Measurements from ENCODE around the gene GRPEL2. TPM values are rescaled to one million over a fixed set of nuclear protein-coding genes. Genes with fewer than 3 reads are reported as not detected.

Gene GRPEL2
- polyA plus RNA-seq, 4 donors, result 14.5 to 22.3 (median 20.7) TPM

DNA sequence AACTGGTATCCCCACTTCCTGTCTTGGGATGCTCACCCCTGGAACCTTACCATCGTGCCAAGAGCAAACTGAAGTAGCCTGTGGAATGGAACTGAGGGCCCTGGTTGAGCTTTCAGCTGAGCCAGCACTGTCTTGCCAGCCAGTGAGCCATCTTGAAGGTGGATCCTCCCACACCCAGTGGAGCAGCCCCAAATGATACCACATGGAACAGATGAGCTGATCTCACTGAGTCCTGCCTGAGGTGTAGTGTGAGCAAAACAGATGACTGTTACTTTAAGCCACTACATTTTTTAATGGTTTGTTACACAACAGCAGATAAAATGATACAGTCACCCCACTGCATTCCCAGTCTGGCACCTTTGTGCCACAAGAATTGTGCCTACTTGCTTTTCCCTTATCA lies 10.4 kb downstream of the GRPEL2 start:
- DNase-seq (ENCODE audit: low read depth in 4 of 4, low spot score in 3 of 4), result no peak

DNA sequence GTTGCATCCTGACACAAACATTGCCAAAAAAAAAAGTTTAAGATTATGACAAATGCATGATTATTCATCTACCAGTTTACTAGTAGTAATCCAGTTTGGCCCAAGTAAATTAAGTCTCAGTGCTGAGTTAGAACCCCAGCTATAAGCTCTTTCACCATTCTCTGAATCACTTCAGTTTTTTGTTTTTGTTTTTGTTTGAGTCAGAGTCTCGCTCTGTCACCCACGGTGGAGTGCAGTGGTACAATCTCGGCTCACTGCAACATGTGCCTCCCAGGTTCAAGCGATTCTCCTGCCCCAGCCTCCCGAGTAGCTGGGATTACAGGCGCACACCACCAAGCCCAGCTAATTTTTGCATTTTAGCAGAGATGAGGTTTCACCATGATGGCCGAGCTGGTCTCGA lies 11.1 kb downstream of the GRPEL2 start:
- DNase-seq (ENCODE audit: low read depth in 4 of 4, low spot score in 3 of 4), result no peak

DNA sequence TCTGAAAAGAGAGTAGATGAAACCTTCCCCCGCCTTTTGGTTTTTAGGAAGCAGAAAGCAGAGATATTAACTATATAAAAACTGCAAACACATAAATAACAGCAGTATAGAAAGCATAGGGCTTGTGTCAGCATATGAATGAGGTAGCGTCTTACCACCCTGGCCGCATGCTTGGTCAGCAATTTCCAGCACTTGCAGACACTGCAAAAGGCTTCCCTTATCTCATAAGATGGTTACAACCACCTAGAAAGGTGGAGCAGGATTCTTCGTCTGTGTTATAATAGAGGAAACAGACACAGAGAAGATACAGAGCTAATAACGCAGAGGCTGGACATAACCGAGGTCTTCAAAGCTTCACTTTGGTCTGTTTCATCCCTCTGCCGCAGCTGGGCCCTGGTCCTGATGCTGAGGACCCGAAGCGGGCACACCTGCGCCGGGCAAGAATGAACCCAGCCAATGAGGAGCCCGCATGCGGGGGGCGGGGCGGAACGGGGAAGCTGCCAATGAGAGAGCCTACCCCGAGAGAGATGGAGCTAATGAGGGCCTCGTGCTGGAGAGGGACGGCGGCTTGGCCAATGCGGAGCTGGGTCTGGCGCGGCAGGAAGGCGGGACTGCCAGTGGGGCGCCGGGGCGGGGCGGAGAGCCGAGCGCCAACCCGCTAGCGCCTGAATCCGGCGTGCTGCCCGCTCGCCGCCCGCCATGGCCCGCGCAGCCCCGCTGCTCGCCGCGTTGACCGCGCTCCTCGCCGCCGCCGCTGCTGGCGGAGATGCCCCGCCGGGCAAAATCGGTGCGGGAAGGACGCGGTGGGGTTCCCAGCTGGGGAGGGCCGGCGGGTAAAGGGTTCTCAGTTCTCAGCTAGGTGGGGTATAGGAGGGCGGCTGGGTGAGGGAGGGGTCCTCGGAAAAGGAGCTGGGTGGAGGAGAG lies 12.3 kb downstream of the GRPEL2 start, which contains the start of gene PCYOX1L:
PCYOX1L (plus strand) TSS at position 677 of the 924 bp plus-strand sequence; CDS start at position 700, 23 bp downstream.
- DNase-seq (ENCODE audit: low read depth in 4 of 4, low spot score in 3 of 4), result peak; percentile 81 to 88 (median 82)

DNA sequence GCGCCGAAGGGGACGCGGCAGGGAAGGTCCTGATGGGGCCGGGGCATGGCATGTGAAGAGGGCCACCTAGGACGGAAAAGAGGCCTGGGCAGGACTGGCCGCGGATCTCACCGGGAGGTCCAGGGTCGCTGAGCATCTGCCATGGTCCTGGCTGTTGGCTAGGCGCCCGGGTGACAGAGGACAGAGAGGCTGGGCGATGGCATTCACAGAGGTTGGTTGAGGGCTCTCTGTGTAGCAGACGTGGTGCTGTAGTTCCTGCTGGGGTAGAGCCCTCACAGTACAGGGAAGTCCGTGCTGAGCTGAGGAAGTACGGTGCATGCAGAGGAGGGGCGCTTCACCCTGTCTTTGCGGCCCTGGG lies 13.0 kb downstream of the GRPEL2 start:
- DNase-seq (ENCODE audit: low read depth in 4 of 4, low spot score in 3 of 4), result no peak

DNA sequence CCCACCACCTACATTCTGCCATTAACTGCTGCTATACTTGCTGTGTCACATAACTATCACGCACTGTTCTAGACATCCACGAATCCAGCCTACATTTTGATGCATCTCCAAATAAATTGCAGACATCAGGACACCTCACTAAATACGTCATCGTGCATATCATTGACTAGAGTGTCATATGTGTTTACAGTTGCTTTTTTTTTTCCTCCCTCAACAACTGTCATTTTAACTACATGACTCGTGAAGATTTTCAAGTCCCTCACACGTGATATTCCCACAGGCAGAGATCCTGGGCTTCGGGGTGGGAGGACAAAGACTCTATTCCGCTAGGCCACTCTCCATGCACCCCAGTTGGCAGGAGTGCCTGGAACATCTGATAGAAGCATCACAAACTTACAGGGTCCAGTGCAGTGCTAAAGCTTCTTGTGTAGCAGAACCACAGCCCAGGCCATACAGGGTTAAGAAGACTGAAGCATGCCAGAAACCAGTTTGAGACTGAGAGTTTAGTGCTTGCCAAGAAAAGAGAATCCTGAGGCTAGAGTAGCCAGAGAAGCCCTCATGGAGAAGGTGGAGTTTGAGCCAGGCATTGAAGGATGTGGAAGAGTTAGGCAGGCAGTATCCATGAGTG lies 13.7 kb downstream of the GRPEL2 start:
- DNase-seq (ENCODE audit: low read depth in 4 of 4, low spot score in 3 of 4), result no peak

DNA sequence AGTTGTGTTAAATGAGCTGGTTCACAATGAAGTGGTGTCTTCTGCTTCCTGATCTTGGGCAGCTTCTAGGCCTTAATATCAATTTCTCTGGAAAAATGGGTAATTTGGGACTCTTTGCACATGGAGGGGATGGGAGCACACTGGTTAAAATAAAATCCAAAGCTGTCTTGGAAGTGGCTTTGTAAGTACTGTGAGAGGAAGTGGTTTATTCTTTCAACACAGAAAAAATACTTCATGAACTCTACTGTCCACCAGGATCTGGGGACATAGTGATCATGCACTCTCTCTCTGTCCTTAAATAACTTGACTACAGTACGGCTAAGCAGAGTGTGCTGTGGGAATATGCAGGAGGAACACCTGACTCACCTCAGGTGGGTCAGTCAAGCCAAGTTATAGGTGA lies 15.0 kb downstream of the GRPEL2 start:
- DNase-seq (ENCODE audit: low read depth in 4 of 4, low spot score in 3 of 4), result no peak

DNA sequence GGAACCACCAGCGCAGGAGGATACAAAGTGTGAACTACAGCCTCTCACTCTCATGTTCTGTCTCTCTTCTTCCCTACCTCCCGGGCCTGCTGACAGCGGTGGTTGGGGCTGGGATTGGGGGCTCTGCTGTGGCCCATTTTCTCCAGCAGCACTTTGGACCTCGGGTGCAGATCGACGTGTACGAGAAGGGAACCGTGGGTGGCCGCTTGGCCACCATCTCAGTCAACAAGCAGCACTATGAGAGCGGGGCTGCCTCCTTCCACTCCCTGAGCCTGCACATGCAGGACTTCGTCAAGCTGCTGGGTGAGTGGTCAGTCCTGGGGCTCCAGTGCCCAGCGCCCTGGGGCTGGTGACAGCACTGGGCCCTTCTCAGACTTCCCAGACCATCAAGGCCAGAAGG lies 17.2 kb downstream of the GRPEL2 start:
- DNase-seq (ENCODE audit: low read depth in 4 of 4, low spot score in 3 of 4), result no peak

DNA sequence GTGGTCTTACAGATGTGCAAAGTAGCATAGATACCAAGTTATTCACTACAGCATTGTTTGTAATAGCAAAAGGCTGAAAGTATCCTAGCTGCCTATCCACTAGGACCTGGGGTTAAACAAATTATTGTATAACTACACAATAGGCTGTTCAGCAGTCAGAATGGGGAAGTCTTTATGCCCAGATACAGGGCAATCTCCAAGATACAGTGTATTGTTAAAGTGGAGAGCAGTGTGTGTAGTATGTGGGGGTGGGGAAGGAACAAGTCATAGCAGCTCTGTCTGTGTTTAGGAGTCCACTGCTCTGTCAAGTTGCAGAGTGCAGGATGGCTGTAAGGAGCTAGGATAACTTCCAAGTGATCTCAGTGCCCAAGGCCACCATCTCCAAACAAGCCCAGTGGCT lies 18.1 kb downstream of the GRPEL2 start:
- DNase-seq (ENCODE audit: low read depth in 4 of 4, low spot score in 3 of 4), result no peak

DNA sequence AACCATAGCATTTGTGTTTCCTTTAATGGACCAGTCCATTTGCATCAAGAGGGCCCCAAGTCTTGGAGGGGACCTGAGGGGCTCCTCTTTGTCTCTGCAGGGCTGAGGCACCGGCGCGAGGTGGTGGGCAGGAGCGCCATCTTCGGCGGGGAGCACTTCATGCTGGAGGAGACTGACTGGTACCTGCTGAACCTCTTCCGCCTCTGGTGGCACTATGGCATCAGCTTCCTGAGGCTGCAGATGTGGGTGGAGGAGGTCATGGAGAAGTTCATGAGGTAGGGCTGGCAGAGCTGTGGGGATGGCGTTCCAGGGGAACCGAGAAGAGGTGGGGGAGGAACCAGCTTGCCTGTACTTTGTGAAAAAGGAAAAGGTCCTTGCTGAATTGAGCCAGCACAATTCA lies 18.6 kb downstream of the GRPEL2 start:
- DNase-seq (ENCODE audit: low read depth in 4 of 4, low spot score in 3 of 4), result no peak

DNA sequence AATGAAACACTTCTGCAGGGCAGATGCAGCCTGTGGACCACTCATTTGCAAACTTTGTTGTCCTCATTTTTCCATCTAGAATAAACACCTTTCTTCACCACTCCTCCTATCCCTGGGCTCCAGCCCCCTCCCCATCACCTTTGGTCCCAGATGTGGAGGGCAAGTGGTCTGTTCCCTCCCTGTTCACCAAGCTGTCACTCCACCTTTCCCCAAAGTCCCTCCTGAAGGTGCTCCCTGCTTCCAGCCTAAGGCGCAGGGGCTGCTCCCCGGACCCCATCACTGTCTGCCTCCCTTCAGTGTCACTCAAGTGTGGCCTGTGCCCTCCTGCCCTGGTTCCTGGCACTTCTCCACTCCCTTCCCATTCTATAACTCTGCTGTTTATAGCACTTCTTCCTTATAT lies 19.4 kb downstream of the GRPEL2 start:
- DNase-seq (ENCODE audit: low read depth in 4 of 4, low spot score in 3 of 4), result no peak

DNA sequence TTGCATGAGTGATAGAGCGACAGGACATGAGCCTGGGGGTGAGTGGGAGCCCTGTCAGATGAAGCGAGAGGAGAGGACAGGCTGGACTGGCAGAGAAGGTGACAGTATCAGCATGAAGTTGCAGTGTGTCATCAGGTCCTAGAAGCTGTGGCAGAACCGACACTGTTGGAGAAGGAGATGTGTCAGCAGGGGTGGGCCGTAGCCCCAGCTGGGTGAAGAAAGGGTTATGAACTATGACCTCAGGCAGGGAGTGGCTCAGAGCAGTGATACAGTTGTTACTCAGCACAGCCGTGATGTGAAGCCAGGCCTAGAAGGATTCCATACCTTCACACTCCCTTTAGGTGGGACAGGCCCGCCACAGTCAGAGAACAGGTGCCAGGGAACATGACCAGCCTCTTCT lies 20.1 kb downstream of the GRPEL2 start:
- no peak for DNase-seq (ENCODE audit: low read depth in 4 of 4, low spot score in 3 of 4)

DNA sequence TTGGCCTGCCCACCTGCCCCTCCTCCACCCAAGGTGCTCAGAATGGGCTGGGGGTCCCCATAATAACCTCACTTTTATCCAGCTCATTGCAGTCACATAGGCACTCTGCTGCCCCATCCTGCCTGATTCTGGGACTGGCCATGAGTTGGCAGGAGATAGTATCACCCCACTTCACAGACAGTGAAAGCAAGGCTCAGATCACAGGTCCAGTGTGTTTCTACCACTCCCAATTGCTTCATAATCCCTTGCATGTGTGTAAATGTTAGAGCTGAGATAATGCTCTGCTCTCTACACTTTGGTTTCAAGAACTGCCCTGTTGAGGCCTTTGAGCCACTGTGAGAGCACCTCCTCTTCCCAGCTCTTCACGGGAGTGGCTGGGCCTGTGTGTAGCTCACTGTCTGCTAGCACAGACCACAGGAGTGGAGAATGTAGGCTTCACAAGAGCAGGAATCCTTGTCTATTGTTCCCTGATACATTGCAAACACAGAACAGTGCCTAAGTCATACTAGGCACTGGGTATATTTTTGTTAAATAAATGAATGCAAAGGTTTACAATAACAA lies 20.9 kb downstream of the GRPEL2 start:
- no peak for DNase-seq (ENCODE audit: low read depth in 4 of 4, low spot score in 3 of 4)

DNA sequence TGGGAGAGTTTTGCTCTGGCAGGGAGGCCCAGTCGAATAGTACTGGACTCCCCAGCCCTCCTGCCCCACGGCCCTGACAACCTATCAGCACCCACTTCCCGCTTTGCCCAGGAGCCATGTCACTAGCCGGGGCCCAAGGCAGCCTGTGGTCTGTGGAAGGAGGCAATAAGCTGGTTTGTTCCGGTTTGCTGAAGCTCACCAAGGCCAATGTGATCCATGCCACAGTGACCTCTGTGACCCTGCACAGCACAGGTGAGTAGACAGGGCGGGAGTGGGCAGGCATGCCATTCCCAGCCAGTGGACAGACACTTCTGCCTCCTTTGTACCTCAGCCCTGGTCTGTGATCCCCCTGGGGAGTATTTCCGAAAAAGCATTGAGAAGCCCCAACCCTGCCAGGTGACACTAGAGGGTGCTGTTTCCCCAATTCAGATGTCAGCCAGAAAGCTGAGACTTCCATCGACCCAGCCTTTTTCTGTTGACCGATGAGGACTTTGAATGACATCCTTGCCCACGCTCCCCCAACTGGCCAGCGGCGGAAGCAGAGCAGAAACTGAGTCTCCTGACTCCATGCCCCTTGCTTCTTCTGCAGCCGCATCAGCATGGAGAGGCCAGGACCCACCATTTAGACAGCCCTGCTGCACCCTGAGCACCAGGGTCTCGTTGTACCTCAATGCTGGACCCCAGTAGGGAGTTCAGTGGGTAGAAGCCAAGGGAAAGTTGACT lies 22.1 kb downstream of the GRPEL2 start:
- DNase-seq (ENCODE audit: low read depth in 4 of 4, low spot score in 3 of 4), result peak in 3 of 4 donors; percentile 51 to 56 (median 55)

DNA sequence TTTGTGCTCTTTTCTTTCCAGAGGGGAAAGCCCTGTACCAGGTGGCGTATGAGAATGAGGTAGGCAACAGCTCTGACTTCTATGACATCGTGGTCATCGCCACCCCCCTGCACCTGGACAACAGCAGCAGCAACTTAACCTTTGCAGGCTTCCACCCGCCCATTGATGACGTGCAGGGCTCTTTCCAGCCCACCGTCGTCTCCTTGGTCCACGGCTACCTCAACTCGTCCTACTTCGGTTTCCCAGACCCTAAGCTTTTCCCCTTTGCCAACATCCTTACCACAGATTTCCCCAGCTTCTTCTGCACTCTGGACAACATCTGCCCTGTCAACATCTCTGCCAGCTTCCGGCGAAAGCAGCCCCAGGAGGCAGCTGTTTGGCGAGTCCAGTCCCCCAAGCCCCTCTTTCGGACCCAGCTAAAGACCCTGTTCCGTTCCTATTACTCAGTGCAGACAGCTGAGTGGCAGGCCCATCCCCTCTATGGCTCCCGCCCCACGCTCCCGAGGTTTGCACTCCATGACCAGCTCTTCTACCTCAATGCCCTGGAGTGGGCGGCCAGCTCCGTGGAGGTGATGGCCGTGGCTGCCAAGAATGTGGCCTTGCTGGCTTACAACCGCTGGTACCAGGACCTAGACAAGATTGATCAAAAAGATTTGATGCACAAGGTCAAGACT lies 22.8 kb downstream of the GRPEL2 start:
- no peak for DNase-seq (ENCODE audit: low read depth in 4 of 4, low spot score in 3 of 4)

DNA sequence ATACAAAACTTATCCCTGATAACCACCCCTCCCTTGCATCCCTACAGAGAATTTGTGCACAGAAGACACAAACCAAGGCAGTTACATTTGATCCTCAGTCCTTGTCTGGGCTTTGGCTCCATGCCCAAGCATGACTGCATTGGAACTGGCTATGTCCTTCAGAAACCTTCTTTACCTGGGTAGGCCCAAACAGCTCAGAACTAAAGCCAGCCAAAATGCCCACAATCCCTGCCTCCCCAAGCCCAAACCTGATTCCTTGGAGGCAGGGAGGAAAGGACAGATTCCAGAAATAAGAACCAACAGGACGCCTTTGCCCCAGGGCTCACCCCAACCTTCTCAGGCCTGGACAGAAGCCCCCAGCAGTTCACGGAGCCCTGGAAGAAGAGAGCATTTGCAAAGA lies 25.6 kb downstream of the GRPEL2 start:
- DNase-seq (ENCODE audit: low read depth in 4 of 4, low spot score in 3 of 4), result no peak

DNA sequence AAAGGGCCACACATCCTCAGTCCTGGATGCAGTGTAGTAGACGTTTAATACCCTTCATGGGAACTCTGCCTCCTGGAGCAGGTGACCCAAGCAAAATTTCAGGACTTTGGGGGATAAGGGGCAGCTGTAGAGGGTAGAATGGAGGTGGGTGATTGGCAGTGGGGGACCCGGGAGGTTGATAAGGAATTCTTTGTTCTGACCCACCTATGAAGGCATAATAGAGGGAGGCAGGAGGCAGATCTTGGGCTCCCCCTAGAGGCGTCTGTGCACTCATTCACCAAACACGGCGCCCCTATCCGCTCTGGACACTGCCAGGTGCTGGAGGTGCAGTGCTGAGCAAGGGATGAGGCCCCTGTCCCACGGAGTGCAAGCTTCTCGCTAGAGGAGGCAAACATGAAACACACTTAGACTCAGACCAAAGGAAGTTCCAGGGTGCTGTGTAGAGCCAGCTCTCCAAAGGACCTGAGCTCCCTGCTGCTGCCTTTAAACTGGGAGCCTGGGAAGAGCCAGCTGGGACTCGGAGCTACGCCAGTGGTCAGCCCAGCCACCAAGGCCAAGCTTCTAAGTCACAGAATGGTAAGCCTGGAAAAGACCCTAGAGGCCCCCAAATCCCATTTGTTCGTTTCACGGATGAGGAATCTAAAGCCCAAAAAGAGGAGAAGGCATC lies 26.1 kb downstream of the GRPEL2 start:
- no peak for DNase-seq (ENCODE audit: low read depth in 4 of 4, low spot score in 3 of 4)

DNA sequence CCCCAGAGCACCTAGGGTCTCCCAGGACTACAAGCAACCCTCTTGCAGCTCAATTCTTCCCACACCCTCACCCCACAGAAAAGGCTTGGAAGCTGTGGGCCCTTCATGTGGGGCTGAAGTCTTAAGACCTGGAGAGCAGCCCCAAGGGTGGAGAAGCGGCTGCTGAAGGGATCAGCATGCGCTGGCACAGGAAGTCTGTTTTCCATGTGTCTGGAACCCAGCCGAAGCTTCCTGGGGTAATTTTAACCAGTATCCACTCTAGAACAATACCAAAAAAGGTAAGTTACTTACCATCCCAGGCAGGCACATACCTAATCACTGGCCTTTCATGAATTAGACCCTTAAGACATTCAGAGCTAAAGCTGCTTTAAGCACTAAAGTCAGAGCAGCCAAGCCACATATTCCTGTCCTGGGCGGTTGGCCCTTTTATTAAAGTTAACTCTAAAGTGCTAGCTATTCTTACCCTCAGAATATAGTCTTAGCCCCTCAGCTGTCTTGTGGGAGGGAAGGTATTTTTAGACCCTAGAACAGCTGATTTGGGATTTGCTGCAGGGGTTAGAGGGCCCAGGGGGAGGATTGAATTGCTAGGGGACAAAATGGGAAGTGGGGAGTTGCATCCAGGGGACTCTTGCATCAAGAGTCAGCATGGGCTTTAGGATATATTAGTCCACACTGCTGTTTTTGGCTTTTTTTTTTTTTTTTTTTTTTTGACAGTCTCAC lies 26.9 kb downstream of the GRPEL2 start:
- no peak for DNase-seq (ENCODE audit: low read depth in 4 of 4, low spot score in 3 of 4)

DNA sequence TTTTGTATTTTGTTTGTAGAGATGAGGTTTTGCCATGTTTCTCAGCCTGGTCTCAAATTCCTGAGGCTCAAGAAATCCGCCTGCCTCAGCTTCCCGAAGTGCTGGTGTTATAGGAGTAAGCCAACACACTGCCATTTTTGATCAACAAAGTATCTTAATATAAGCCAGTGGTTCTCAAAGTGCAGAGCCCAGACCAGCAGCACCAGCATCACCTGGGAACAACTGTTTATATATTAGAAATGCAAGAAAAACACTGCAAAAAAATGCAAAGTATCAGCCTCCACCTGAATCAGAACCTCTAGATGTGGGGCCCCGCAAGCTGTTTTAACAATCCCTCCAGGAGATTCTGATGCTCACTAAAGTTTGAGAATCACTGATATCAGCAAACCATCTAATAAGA lies 27.6 kb downstream of the GRPEL2 start:
- no peak for DNase-seq (ENCODE audit: low read depth in 4 of 4, low spot score in 3 of 4)

DNA sequence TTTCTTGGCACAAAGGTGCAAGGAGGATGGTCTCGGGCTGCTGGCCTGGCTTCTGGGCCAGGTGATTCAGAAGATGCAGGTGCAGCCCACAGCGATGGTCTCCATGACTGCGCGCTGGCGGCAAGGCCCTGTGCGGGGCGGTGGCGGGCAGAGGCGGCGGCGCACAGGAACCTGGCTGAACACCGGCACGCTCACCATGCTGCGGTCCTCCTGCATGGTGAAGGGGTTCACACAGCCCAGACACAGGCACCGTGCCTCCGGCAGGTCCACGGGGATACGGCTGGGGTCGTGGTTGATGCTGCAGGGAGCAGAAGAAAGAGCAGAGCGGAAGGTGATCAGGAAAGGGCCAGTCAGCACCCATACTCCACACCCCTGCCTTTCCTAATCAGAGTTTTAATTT lies 29.0 kb downstream of the GRPEL2 start:
- DNase-seq (ENCODE audit: low read depth in 4 of 4, low spot score in 3 of 4), result no peak

All from right renal pelvis (tissue), 4 donors.